Muscle of arm (tissue), 14 donors: ENCODE measurements around the gene SERHL2. TPM values are rescaled to one million over a fixed set of nuclear protein-coding genes. Genes with fewer than 3 reads are reported as not detected.
"Not testable (repeated sequence)": the region's sequence is repeated elsewhere in the genome, so short reads cannot be mapped to it uniquely, and the experiment has no call there.

Source experiments
- DNase-seq: peaks from one replicate; pipeline ENCODE4 v3.0.0-alpha.2; 2013
- long read RNA-seq, 11 donors: transcript quantifications; one replicate each; lab custom pipeline, GENCODE V29; 2026
- polyA plus RNA-seq, 12 donors: library from polyadenylated mRNA; unstranded; fragments of 120-200 nt; gene quantifications; one replicate each; pipeline ENCODE4 v1.2.1, GENCODE V29; 2013; ENCODE audit not compliant: insufficient read length in 12 of 12

SERHL2 gene
- polyA plus RNA-seq = 1 to 10 TPM in 10 of 12 donors, not detected in 2; 1.7 to 4.9 (median 3.0) TPM
- long read RNA-seq, donor 1 = 0 reads
- long read RNA-seq, donor 2 = 0 reads
- long read RNA-seq, donor 3, partial matches to known transcripts = 0 of 6 reads
- long read RNA-seq, donor 3, other reads (novel, unspliced or antisense) = 6 of 6 reads
- long read RNA-seq, donor 4 = 0 reads
- long read RNA-seq, donor 5 = 0 reads
- long read RNA-seq, donor 6 = 0 reads
- long read RNA-seq, donor 7 = 0 reads
- long read RNA-seq, donor 8, partial matches to known transcripts = 0 of 9 reads
- long read RNA-seq, donor 8, other reads (novel, unspliced or antisense) = 9 of 9 reads
- long read RNA-seq, donor 9 = 0 reads
- long read RNA-seq, donor 10 = 0 reads
- long read RNA-seq, donor 11 = 0 reads

DNA sequence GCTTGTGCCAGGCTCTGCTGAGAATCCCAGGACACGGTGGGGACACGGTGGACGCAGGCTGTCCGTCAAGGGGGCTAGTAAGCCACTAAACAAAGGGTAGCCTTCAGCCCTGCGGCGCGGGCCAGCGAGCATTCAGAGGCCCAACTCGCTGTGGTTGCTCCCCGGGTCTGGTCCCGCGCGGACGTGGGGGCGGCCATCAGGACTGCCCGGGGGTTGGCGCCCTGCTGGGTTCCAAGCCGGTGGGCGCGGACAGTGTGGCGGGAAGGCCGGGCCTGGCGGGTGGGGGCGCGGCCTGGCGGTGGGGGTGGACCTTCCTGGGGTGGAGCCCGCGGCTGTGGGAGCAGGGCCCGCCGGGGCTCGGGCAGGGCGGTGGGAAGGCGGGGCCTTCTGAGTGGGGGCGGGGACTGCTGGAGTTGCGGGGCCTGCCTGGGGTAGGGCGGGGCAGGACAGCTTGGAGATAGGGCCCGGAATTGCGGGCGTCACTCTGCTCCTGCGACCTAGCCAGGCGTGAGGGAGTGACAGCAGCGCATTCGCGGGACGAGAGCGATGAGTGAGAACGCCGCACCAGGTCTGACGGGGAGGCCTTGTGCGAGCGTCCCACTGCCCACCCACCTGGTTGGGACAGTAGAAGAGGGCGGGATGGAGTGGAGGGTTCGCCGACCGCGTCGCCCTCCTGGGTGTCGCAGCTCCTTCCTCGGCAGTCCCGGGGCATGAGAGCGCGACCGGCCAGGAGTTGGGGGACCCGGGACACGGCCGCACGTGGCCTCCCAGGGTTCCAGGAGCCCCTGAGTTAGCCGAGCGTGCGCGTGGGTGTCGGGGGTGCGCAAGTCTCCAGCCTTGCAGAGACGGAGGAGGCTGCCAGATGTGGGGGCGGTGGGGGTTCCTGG, at the start of gene SERHL2:
Gene SERHL2 (plus strand): TSS at position 482 of the 887 bp plus-strand sequence. CDS start 65 bp downstream, at position 547.
- peak; percentile 88 for DNase-seq

DNA sequence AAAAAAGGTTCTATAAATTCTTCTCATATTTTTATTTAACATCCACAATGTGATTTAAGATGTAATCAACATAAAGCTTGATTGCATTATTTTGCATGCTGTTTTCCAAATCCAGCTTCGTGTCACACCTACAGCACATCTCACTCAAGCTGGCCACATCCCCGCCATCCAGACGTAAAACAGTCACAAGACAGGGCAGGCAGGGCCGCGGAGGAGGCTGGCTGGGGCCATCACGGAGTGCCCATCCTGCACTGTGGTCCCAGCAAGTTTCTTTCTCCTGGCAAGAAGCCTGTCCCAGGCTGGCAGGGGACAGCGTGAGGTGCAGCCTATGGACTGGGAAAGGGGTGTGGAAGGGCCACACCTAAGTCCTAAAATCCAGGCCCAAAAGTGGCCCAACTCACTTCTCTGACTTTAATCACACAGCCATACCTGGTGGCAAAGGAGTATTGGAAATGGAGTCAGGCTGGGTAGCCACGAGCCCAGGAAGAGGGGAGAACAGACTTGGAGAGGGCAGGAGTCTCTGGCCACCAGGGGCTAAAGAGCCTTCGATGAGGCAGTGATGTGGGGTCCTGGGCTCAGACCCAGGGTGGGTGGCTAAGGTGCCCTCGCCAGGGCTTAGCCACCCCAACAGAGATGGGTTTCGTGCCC, 45.3 kb upstream of the SERHL2 start:
- DNase-seq = not testable (repeated sequence)

- DNase-seq = not testable (repeated sequence)
Observed at GRCh38 chr22:42508975-42509364, 44.8 kb upstream of the SERHL2 start.

DNA sequence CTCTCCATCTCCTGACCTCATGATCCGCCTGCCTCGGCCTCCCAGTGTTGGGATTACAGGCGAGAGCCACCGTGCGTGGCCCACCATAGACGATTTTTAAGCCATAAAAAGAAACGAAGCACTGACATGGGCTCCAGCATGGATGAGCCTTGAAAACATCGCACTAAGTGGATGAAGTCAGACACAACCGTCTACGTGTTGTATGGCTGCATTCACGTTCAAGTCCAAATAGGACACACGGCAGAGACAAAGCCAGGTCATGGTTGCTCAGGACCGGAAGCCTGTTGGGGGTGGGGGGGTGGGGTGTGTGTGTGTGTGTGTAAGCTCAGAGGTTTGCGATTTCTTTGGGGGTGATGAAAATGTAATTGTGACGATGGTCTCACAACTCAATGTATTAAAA, 44.2 kb upstream of the SERHL2 start:
- no peak for DNase-seq

DNA sequence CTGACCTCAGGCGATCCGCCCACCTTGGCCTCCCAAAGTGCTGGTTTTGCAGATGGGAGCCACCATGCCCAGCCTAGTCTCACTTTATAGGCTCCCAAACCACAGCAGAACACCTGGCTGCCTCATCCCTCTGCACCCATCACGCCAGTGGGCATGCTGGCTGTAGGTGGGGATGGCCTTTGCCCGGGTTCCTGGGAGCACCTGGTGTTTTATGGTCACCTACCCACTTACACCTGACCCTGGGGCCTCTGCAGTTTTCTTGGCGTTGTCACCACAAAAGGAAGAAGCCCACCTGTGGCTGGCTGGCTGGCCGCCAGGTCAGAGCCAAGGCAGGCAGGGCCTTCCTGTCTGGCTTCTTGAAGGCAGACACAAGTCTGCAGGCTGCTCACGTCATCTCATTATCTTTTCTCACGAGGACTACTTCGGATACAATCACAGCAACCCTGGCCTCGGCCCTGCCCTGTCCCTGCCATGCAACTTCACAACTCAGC, 42.3 kb upstream of the SERHL2 start:
- DNase-seq = no peak

GRCh38 chr22:42512273-42512990, 41.3 kb upstream of the SERHL2 start:
- peak; percentile 73 for DNase-seq

DNA sequence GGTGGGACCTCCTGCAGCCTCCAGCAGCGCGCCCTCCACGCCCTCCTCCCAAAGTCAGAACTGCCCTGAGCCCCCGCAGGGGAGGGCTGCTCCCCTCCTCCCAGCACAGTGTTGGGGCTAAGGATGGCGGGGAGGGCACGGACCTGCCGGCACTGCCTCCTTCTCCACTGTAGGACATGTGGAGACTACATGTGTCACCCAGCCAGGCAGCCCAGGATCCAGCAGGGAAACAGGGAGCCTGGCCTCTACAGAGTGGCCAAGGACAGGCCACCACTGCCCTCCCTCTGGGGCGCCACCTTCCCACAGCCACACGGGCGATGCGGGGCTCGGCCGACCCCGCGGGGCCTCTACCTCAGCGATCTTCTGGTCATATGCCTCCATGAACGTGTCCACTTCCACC, 39.4 kb upstream of the SERHL2 start:
- DNase-seq = not testable (repeated sequence)

- not testable (repeated sequence) for DNase-seq
Observed at GRCh38 chr22:42515304-42515703, 38.5 kb upstream of the SERHL2 start.

DNA sequence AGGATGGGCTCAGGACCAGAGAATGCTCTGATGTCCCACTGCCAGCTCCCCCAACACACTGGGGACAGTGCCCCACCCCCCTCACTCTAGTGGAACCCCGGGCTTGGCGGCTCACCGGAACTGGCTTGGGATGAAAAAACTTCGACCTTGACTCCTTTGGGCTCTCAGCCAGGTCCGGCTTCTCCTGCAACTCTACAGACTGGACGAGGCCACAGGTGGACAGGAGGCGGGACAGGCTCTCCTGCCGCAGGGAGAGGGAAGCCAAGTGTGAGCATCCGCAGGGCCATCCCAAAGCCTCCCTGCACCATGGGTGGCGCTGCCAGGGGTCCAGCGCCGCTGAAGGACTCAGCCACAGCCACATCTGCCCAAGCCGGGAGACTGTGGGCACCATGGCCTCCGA, 37.9 kb upstream of the SERHL2 start:
- DNase-seq = no peak

DNA sequence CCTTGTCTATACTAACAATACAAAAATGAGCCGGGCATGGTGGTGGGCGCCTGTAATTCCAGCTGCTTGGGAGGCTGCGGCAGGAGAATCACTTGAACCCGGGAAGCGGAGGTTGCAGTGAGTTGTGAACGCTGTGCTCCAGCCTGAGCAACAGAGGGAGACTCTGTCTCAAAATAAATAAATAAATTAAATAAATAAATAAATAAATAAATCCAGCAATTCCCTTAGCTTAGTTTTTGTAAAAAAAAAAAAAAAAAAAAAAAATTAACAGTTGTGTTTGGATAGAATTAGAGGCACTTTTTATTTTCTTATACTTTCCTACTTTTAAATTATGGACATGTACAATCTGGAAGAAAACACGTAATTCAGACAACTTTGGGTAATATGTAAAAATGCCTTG, 36.7 kb upstream of the SERHL2 start:
- DNase-seq = not testable (repeated sequence)

DNA sequence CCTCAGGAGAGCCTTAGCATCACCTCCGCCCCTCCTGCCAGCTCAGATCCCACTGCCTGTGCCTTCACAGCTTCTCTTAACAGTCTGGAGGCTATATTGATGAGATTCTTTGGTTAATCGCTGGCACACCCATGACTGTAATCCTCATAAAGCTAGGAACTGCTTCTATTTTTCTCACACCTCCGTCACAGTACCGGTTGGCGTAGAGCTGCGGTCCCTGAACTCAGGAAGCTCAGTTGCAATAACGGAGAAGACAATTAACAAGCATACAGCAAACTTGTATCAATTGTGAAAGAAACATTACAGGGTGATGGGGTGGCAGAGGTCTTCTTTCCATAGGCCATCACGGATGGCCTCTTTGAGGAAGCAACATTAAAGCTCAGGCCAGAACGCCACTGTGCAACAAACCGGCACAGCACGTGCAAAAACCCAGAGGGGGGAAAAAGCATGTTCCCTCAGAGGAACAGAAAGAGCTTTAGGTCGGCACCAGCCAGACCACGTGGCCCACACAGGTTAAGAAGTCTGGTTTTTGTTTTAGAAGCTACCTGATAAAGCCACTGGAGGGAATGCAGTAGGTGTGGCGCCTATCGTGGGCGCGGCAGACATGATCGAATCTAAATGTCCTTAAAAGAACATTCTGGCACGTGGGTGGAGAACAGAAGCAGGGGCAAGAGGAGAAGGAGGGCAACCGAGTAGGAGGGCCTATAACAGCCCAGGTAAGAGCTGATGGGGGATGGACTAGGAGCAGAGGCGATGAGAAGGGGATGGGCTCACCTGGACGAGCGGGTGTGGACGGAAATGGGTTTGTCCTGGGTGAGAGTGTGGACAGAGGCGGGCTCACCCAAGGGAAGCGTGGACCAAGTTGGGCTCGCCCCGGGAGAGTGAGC, 34.9 kb upstream of the SERHL2 start:
- not testable (repeated sequence) for DNase-seq

DNA sequence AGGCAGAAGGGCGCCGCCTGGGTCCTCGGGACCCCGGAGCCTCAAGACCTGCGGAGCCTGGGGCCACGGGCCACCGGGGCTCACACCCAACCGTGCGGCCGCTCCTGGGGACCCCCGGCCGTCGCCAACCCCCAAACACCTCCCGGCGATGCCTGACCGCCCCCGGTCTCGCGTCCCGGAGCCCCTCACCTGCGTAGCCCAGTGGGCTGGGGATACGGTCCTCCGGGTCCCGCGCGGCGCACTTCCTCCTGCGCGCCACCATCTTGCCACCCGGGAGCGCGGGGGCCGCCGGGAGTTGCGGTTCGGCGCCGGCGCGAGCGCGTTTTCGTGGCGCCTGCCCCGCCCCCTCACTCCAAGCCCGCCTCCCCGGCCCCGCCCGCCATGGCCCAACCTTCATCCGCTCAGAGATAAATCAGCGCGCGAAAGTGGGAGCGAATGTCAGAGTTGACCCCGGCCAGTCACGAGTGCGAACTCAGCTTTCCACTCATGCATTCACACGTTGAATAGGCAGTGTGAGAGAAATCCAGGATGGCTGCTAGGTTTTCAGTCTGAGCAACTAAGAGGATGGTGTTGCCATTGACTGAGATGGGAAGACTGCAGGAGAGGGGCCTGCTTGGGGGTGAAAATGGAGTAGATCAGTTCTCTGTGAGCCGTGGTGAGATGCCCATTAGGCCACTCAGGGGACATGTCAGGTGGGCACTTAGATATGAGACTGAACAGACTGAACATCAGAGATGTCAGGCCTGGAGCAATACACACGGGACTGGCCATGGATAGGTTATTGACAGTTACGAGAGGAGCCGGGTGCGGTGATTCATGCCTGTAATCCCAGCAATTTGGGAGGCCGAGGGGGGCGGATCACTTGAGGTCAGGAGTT, 34.0 kb upstream of the SERHL2 start, which contains the start of gene RRP7A:
Gene RRP7A (minus strand): TSS at position 272 of the 877 bp plus-strand sequence. CDS start 10 bp downstream, at position 262.
- DNase-seq = peak; percentile 83

- no peak for DNase-seq
Observed at GRCh38 chr22:42521228-42521546, 32.6 kb upstream of the SERHL2 start.

GRCh38 chr22:42522546-42522945, 31.2 kb upstream of the SERHL2 start:
- no peak for DNase-seq

DNA sequence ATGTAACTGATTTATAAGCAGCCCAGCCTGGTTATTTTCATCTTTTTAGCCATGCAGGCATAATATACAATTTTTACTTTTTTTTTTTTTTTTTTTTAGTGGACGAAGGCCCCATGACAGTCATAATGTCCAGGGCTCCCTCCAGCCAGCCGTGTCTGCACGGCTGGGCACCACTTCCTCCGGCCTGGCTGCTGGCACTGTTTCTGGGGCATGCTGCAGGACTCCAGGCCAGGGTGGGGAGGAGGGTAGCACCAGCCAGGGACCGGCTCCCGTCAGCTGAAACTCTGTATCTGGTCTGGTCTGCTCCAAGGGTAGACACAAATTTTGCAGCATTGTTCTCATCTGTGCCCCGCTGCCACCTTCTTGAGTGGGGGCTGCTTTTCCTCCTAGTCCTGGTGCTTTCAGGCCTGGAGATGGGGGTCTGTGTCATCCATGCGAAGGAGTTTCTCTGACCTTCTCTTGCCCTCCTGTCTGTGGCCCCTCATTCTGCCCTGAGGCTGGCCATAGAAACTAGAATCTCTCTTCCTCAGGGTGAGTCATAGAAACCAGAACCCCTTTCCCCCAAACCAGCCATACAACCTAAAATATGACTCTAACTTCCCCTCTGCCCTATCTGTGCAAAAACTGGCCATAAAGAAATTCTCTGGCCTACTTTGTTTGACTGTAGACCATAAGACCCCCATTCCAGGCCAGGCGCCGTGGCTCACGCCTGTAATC, 25.0 kb upstream of the SERHL2 start:
- no peak for DNase-seq

- DNase-seq = not testable (repeated sequence)
Observed at GRCh38 chr22:42529435-42529834, 24.3 kb upstream of the SERHL2 start.

GRCh38 chr22:42531401-42532084, 22.2 kb upstream of the SERHL2 start:
- not testable (repeated sequence) for DNase-seq

- no peak for DNase-seq
Observed at GRCh38 chr22:42533638-42533977, 20.1 kb upstream of the SERHL2 start.
